Thyroid gland (tissue), 4 donors: ENCODE results near the gene CCL8.

ENCODE experiments used
- CTCF ChIP-seq, 6 experiments: fragments of 200-600 bp in 3 of 6; fragments of 450-650 bp in 3 of 6; sonication (generic) in 3 of 6; IDR thresholded peaks; one replicate each; pipeline ENCODE4 v1.5.1; 2016 to 2019; ENCODE audit warnings: antibody characterized with exemption in 6 of 6, mild to moderate bottlenecking in 2 of 6, inconsistent platforms in 1 of 6, moderate library complexity in 1 of 6
- POLR2A ChIP-seq, 2 donors: fragments of 450-650 bp; IDR thresholded peaks; one replicate each; pipeline ENCODE4 v1.6.1; 2017; ENCODE audit warnings: antibody characterized with exemption in 2 of 2, mild to moderate bottlenecking in 2 of 2, moderate library complexity in 1 of 2

- TF ChIP-seq POLR2A (IDR thresholded peaks at IDR 0.05) (no peak), CTCF (IDR thresholded peaks at IDR 0.05) (no peak)
Observed at GRCh38 chr17:34311291-34311690, 7.9 kb upstream of the CCL8 start.
